ENCODE results near the gene DDX52. TPM values are rescaled to one million over a fixed set of nuclear protein-coding genes. Genes with fewer than 3 reads are reported as not detected.

DDX52 gene
- total RNA-seq, 4 donors from 2014 or later, result 13.1 to 16.9 (median 14.7) TPM

DNA sequence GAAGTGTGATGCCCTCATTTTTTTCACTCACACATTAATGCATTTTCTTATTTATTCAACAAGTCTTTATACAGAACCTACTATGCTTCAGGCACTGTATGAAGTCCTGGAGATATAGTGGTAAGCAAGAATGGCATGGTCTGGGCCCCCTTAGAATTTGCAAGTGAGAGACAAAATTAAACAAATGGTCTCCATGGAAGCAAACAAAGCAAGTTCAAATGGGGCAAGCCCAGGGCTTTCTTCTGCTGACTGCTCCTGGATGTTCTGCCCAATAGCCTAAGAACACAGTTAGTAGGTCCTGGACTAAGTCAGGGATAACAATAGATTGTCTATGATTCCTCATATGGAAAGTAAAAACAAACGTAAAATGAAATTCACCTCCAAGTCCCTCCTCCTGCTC lies 31.3 kb upstream of the DDX52 start:
- intact Hi-C loops (cut with DNase I; ENCODE audit: low total_unique reads), result no loop called here
- no peaks in the 10 kb centered on the region for H3K9me3 ChIP-seq
- in situ Hi-C loops (cut with MboI; ENCODE audit: low sequenced_read_pairs in 4 of 4), result no loop called here
- TF ChIP-seq, protein P1, sequence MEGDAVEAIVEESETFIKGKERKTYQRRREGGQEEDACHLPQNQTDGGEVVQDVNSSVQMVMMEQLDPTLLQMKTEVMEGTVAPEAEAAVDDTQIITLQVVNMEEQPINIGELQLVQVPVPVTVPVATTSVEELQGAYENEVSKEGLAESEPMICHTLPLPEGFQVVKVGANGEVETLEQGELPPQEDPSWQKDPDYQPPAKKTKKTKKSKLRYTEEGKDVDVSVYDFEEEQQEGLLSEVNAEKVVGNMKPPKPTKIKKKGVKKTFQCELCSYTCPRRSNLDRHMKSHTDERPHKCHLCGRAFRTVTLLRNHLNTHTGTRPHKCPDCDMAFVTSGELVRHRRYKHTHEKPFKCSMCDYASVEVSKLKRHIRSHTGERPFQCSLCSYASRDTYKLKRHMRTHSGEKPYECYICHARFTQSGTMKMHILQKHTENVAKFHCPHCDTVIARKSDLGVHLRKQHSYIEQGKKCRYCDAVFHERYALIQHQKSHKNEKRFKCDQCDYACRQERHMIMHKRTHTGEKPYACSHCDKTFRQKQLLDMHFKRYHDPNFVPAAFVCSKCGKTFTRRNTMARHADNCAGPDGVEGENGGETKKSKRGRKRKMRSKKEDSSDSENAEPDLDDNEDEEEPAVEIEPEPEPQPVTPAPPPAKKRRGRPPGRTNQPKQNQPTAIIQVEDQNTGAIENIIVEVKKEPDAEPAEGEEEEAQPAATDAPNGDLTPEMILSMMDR (IDR thresholded peaks at IDR 0.05 in 4 of 5, conservative IDR thresholded peaks at IDR 0.05 in 1 of 5), result no peak
- TF ChIP-seq POLR2A (IDR thresholded peaks at IDR 0.05), result no peak
- no peak overlapping the region for H3K27ac ChIP-seq
- no peak overlapping the region for H3K4me3 ChIP-seq
- ATAC-seq, result no peak
- DNase-seq, result no peak
- H3K27me3 ChIP-seq, result peaks cover 0 to 13% (median 0%) of the 10 kb centered on the region in 3 donors
- H3K4me1 ChIP-seq, result no peaks in the 10 kb centered on the region
- no peaks in the 10 kb centered on the region for H3K36me3 ChIP-seq

DNA sequence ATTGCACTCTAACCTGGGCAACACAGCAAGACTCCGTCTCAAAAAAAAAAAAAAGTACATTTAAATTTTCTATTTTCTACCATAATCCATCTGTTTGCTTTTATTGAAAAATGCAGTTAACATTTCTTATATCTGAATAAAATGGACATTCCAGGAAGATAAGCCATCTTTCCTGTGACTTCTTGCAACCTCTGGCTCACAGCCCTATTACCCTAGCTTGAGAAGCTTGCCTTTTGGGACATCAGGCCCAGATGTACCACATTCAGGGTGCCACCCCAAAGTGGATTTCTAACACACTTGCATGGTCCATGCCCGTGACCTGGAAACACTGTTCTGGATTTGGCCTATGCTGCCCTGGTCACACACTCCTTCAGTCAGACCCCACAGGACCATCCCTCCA lies 30.1 kb upstream of the DDX52 start:
- in situ Hi-C loops (cut with MboI; ENCODE audit: low sequenced_read_pairs in 4 of 4), result no loop called here
- no peaks in the 10 kb centered on the region for H3K36me3 ChIP-seq
- ATAC-seq (no peak), DNase-seq (no peak)
- H3K9me3 ChIP-seq, result no peaks in the 10 kb centered on the region
- intact Hi-C loops (cut with DNase I; ENCODE audit: low total_unique reads), result no loop called here
- TF ChIP-seq, protein P1 (IDR thresholded peaks at IDR 0.05 in 4 of 5, conservative IDR thresholded peaks at IDR 0.05 in 1 of 5), result no peak
- no peak for TF ChIP-seq POLR2A (IDR thresholded peaks at IDR 0.05)
- H3K4me1 ChIP-seq, result no peaks in the 10 kb centered on the region
- no peak overlapping the region for H3K4me3 ChIP-seq
- H3K27ac ChIP-seq, result no peak overlapping the region
- peaks cover 0 to 4% (median 0%) of the 10 kb centered on the region in 3 donors for H3K27me3 ChIP-seq

DNA sequence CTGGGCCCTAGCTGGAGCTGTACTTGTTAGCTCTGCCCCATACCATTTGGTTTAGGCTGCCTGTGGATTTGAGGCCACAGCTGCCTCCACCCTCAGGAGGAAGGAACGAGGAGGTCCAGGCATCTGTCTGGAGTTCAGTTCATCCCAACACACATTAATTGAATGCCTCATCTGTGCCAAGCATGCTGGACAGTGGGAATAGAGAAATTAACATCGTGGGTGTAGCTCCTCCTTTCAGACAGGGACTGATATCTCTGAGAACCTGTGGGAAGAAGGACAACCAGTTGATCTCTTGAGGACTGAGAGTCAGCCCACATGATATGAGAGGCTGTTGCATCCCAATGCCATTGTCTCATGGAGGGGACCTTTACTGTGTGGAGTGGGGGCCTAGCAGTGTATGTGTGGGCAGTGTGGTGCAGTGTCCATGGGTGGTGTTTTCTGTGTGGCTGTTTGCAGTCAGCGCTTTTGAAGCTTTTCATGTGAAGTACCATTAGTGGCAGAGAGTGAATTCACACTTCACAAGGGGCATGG lies 29.4 kb upstream of the DDX52 start:
- in situ Hi-C loops (cut with MboI; ENCODE audit: low sequenced_read_pairs in 4 of 4) (no loop called here), intact Hi-C loops (cut with DNase I; ENCODE audit: low total_unique reads) (no loop called here)
- ATAC-seq (no peak), DNase-seq (no peak)
- no peaks in the 10 kb centered on the region for H3K36me3 ChIP-seq
- no peaks in the 10 kb centered on the region for H3K4me1 ChIP-seq
- no peak overlapping the region for H3K4me3 ChIP-seq
- peaks cover 0 to 4% (median 0%) of the 10 kb centered on the region in 3 donors for H3K27me3 ChIP-seq
- H3K27ac ChIP-seq, result no peak overlapping the region
- TF ChIP-seq POLR2A (IDR thresholded peaks at IDR 0.05), result no peak
- TF ChIP-seq, protein P1 (IDR thresholded peaks at IDR 0.05 in 4 of 5, conservative IDR thresholded peaks at IDR 0.05 in 1 of 5), result no peak
- no peaks in the 10 kb centered on the region for H3K9me3 ChIP-seq

GRCh38 chr17:37671824-37672547 lies 28.7 kb upstream of the DDX52 start:
- peaks cover 0 to 4% (median 0%) of the 10 kb centered on the region in 3 donors for H3K27me3 ChIP-seq
- no peak overlapping the region for H3K4me3 ChIP-seq
- H3K4me1 ChIP-seq, result no peaks in the 10 kb centered on the region
- H3K9me3 ChIP-seq, result no peaks in the 10 kb centered on the region
- DNase-seq (no peak), ATAC-seq (no peak)
- H3K36me3 ChIP-seq, result no peaks in the 10 kb centered on the region
- in situ Hi-C loops (cut with MboI; ENCODE audit: low sequenced_read_pairs in 4 of 4), result no loop called here
- H3K27ac ChIP-seq, result no peak overlapping the region
- intact Hi-C loops (cut with DNase I; ENCODE audit: low total_unique reads), result no loop called here
- no peak for TF ChIP-seq POLR2A (IDR thresholded peaks at IDR 0.05)
- TF ChIP-seq, protein P1 (IDR thresholded peaks at IDR 0.05 in 4 of 5, conservative IDR thresholded peaks at IDR 0.05 in 1 of 5), result no peak

Measured in gastrocnemius medialis (tissue), 4 donors.